ENCODE results near the gene TANC1.

Gene TANC1

DNA sequence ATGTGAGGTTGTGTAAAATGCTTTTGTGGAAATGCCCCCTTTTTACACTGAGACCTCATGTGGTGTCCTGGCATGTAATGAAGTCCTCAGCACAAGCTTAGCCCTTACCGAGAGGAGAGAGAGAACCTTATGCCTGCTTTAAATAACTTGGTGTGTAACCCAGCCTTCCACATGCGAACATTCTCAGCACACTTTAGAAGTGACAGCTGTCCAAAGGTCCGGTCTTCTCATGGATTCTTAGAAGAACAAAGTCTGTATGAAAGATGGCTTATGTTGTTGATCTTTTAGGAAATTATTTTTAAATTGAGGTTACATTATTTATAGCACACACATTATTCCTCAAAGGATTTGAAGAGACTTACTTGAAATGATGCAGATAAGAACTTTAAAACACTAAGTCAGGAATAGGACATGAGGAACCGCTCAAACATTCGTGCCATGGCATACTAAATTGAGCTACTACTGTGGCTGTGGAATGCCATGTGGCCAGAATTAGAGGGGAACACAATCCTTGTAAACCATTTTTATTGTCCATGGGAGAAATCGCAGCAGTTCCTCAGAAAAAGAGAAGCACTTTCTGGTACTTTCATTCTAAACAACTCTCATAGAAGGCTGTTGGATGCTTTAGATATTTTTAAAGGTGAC is 238.4 kb downstream of the TANC1 start:
- DNase-seq, result no peak

DNA sequence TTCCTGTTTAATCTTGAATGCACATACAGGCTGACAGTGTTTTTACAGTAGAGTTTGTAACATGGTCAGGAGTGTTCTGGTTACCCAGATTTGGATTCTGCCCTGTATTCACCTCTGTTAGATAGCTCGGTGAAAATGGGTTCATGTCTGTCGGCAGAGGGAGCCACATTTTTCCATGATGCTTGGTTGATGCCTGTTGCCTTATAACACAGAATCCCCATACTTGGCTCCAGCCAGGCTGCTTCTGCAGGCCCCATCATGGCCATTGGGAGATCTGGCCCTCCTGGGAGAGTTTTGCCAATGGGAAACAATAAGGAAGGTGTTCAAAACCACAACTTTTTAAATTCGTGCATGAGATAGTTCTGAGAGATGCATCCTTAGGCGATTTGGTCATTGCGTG is 240.0 kb downstream of the TANC1 start:
- no peak for DNase-seq

DNA sequence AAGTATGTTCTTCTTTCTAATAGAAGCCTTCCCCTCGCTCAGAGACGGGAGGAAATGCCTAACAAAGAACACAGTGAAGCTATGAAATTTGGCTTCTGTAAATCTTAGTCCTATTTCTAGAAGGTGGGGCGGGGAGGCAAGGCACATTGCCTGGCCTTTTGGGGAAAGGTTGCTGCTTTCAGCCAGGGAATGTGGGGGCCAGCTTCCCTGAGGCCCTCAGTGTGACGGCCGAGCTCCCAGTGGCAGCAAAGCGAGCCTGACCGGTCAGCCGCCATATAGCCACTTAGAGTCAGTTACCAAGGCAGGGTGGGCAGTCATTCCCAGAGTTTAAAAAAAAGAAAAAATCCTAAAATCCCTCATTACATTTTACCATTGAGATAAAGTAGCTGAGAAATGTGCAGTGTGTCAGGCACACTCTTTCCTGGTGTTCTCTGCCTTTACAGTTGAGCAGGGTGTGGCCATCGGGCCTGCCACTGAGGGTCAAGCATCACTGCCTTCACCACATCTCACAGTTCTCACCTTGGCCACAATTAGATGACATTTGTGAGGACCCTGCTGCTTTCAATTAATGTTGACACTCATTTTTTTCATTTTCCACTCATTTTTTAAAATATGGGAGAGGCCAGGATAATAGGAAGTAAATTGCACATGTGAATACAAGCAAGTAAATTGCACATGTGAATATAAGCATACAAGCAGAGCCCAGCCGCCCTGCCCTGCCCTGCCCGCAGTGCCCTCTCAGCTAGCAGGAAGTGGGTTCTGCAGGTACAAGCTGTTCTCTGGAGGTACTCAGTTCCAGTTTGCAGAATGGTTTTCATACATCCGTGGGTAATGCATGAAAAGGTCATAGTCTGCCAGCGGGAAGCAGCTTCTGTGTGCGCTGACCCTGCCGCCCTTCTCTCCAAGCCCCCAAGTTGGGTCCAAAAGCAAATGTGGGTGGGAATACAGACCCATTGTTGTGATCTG is 241.2 kb downstream of the TANC1 start:
- DNase-seq, result no peak

DNA sequence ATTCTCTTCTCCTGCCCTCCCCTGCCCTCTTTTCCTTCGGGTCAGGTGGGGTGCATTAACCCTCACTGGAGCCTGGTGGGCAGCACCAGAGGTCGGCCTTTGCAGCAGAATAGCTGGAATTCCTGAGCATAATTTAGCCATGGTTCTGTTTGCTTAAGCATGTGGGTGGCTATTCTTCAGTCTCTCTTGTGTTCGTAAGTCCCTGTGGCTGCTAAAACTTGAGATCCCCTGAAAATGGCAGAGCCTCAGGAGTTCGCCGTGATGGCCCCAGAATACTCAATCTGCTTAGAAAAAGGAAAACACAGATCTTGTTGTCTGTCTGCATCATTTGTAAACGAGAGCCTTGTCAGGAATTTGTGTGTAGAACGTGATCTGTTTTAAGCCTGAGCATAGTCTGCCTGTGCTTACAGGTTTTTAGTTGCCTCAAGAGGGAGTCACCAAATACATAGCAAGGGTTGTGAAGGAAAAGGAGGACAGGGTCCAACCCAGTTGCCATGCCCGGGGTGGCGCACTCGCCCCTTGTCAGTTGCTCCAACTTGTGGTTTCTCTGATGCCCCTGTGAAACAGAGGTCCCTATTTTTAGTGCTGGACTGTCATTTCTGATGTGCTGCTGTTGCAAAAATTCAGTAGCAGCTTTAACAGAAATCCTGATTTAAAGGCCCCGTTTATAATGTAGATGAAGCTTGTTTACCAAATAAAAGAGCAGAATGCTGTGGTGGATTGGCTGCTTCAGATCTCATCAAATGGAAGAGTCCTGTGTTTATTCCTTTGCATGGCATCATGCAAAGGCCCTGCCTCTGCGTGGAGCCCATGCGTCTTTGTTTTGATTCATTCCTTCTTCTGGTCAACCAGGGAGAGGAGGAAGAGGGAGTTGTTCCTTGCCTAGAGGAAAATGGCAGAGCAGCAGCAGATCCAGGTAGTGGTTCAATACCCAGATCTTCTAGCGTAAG is 243.3 kb downstream of the TANC1 start:
- DNase-seq, result no peak

DNA sequence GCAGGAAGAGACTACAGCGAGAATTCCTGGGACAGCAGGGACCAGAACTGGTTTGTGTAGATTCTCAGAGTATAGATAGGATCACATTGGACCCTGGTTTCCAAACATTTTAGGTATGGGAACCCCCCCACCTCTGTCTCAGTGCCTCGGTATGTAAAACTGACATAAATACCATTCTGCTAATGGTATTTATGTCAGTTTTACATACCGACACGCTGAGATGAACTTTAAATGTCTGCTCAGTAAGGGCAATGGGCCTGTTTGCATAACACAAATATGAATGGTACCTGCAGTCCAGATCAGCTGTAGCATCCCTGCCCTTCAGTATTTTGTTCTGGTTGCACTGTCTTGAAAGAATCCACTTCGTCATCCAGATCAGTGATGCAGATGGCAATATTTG is 244.9 kb downstream of the TANC1 start:
- DNase-seq, result no peak

DNA sequence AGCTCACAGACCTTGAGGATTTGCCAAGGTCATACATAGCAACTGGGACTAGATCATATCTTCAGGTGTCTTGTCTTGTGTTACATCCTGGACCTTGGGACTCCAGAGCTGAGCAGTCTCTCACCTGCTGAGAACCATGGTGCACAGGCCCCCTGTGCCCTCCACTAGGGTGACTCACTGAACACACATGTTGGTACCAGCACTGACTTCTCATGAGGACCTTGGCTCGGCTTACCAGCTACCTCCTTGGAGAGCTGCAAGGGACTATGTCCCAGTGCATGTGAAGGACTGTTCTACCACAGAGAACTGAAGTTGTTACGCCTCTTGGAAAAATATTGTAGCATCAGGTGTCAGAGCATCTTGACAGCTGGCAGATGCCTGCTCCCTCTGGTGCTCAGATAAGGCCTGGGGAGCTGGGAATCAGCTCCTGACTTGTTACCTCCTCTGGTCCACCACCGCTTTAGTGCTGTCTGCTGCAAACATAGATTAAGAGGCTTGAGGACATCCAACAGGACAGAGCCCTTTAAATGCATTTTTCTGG is 246.0 kb downstream of the TANC1 start:
- DNase-seq, result no peak

DNA sequence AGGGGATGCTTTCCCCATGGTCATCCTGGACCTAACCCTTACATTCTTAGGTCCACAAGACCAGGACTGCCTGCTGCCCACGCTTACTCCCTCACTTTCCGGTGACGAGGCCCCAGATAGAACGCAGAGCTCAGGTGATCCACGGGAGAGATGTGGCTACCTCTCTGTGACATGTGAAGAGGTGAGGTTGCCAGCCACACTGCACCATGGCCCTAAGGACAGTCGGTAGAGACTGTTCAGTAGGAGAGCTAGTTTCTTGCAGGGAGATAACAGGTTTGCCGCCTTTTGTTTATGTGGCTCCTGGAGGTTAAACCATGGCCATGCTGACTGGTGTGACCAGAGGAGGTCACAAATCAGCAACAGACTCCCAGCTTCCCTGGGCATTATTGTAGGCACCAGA is 246.7 kb downstream of the TANC1 start:
- DNase-seq, result no peak

DNA sequence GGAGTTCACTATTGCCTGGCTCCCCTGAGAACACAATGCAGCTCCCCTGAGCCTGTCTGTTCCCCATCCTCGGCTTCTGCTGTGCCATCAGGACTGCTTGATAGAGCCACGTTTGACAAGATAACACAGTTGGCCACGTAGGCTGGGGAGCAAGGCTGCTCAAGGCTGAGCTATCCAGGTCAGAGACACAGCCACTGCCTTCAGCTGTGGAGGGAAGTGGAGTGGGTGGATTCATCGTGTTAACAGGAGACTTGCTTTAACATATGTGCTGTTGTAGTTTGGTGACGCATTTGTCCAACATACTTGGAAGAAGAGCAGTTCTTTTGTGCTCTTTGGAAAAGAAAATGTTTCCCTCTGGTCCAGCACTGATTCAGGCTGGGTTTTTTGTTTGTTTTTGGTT is 249.2 kb downstream of the TANC1 start:
- no peak for DNase-seq

DNA sequence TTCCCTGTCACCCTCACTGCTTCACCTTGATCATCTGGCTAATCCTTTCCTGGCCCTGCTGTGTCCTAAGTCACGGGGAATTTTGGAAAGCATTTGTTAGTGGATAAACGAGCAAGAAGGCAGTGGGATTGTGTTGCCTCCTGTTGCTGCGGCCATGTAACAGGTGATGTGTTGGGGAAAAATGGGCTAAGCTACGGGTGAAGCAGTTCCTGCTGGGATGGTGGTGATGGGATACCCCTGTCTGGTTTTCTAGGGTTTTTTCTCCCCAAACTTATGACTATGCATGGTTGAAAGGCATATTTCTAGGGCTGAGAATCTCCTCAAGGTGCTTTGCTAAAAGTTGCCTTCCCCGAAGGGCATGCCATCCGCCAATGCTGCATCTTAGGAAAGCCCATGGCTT is 249.9 kb downstream of the TANC1 start:
- DNase-seq, result no peak

DNA sequence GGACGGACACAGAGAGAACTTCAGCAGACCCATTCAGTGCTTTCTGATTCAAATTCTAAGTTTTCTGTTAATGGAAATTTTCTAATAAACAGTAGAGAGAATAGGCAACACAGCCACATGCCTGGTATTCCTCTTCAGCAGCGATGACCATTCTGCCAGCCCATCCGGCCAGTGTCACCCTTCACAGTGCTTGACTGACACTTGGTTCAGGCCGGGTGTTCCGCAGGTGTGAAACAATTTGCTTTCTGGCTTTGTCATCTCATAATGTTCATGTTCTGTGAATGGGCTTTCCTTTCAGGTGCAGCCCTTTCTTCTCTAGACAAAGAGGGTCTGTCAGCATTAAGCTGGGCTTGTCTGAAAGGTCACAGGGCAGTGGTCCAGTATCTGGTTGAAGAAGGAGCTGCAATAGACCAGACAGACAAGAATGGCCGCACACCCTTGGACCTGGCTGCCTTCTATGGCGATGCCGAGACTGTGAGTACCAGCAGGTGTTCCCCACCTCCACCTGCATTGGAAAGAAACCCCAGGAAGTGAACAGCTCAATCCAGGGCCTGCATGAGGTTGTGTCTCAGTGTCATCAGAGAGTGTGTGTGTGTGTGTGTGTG is 251.1 kb downstream of the TANC1 start:
- DNase-seq, result no peak

DNA sequence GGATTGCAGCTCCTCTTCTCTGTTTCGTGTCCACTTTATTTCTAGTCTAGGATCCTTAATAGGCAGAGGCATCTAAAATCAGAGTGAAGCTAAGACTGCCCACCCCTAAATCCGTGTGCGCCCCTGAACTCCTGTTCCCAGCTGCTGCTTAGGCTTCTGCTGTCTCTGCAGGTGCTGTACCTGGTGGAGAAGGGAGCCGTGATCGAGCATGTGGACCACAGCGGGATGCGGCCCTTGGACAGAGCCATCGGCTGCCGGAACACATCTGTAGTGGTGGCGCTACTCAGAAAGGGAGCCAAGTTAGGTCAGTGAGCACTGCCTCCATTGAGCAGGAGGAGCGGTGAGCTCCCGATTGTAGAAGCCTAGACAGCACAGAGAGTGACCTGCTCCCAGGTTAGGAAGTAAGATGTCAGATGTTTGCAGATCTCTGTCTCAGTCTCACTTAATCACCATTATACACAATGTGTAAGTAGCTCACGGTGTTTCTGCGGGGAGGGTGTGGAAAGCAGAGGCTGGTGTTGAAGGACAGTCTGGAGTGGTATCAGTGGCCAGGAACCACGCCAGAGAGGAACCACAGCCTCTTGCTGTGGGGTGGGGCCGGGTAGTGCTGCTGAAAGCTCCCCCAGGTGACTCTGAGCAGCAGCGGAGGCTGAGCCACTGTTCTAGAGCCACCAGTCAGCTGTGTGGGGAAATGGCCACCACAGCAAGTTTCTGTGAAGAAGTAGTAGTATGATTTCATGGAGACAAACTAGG is 255.8 kb downstream of the TANC1 start:
- DNase-seq, result no peak

DNA sequence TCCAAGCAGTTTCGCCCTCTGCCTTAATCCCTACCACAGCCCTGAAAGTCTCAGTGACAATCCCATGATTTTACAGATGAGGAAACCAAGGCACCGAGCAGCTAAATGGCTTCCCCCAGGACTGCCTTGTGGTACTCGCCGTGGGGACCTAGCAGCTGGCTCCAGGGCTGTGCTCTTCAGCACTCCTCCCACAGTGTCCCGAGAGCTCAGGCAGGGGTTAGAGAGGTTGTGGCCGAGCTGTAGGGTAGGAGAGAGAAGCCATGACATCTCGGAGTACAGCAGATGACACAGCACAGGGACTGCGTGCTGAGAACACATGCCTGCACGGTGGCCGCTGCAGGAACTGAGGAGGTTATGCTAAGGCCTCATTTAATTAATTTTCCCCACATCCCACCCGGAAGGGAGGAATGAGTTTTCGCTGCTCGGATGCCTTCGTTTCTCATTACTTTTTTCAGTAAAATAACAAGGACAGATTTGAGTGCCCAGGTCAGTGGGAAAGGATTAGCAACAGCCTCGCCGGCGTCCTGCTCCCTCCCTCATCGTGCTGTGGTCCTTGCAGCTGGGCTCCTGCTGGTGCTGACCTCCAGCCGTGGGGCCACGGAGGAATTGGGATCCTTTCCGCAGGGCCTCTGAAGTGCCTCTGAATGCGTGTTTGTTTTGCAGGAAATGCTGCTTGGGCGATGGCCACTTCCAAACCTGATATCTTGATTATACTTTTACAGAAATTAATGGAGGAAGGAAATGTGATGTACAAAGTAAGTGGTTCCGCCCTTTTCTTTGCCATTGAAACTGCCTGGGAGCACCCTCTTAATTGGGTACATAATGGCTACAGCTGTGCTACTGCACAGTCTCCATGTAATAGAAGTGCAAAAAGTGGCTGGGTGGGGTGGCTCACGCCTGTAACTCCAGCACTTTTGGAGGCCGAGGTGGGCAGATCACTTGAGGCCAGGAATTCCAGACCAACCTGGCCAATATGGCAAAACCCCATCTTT is 256.9 kb downstream of the TANC1 start:
- no peak for DNase-seq

DNA sequence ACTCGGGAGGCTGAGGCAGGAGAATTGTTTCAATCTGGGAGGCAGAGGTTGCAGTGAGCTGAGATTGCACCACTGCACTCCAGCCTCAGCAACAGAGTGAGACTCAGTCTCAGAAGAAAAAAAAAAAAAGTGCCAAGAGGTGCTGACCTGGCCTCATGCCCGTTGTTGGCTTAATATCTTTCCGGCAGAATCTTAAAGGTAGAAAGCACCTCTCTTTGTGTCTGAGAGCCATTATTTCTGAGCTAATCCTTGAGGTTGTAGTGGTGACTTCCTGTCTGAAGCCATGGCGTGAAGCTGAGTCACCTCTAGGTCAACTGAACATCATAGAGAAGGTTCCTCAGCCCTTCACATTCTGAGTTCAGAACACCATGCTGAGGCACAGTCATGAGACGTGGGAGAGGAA is 257.6 kb downstream of the TANC1 start:
- DNase-seq, result no peak

DNA sequence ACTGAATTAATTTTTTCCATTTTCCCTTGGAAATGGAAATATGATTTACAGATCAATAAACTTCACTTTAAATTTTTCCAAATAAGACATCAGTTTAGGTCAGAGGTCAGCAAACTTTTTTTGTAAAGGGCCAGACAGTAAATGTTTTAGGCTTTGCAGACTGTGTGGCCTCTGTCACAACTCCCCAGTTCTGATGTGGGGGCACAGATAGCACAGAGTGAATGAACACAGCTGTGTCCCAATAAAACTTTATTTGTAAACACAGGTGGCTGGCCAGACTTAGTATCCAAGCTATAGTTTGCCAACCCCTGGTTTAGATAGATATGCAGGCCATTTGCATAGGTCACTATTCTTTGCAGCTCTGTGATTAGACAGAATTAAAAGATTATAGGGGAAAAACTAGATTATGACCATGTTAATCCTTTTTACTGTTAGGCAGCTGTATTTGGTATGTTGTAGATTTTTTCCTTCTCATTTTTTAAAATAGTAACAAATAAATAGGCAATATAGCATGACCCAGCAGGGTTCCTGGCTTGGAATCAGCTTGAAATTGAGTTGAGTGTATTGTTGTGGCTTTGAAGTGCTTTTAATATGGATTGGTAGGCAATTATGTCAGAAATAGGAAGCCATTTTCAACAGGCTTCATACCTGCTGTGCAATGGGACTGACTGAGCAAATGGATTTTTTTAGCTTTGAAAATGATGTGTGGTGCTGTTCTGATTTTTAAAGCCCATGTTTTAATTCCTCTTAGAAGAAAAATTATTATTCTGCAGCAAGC is 258.4 kb downstream of the TANC1 start:
- no peak for DNase-seq

DNA sequence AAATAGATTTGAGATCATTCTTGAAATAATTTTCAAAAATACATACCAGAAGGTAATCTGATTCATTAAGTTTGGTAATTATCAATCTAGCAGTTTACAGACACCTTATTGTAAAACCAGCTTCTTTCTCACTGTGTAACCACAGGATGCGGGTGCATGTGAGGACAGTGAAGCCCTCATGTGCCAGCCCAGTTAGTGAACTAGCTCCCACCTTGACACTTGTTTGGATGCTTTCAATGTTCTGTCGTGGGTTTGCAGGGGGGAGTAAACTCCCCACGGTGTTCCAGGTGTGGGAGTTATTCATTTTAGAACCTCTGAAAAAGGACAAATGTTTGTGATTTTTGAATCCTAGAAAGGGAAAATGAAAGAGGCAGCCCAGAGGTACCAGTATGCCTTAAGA is 259.0 kb downstream of the TANC1 start:
- no peak for DNase-seq

DNA sequence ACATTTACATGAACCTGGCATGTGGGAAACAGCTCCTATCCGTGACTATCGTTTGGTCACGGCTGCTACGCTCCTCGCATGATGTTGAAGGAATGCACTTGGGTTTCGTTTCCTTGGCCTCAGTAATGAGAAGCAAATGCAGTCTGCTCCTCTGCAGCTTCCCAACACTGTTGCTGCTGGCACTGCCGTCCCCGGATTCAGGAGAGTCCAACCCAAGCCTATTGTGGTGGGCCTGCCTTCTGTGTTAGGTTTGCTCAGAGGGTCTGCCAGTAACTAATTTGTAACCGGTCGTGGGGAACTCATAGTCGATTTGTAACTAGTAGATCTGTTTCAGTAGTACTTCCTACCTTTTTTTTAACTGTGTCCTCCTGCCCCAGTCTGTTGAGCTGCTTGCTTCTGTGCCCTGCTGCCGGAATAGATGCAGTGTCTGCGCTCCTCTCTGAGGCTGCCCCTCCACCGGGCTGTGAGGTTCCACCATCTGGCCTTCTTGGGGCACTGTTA is 259.7 kb downstream of the TANC1 start:
- DNase-seq, result peak; percentile 74

DNA sequence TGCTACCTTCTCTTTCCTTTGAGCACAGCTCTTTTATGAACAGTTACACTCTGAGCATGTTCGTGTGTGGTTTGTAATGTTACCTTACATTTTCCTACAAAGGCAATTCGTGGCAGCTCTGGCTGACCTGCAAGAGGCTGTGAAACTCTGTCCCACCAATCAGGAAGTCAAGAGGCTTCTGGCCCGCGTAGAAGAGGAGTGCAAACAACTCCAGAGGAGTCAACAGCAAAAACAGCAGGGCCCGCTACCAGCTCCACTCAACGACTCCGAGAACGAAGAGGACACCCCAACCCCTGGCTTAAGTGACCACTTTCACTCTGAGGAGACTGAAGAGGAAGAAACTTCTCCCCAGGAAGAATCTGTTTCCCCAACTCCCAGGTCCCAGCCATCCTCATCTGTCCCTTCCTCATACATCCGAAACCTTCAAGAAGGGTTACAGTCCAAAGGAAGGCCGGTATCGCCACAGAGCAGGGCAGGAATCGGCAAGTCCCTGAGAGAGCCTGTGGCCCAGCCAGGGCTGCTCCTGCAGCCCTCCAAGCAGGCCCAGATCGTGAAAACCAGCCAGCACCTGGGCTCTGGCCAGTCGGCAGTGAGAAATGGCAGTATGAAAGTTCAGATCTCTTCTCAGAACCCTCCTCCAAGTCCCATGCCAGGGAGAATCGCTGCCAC is 261.2 kb downstream of the TANC1 start:
- no peak for DNase-seq

DNA sequence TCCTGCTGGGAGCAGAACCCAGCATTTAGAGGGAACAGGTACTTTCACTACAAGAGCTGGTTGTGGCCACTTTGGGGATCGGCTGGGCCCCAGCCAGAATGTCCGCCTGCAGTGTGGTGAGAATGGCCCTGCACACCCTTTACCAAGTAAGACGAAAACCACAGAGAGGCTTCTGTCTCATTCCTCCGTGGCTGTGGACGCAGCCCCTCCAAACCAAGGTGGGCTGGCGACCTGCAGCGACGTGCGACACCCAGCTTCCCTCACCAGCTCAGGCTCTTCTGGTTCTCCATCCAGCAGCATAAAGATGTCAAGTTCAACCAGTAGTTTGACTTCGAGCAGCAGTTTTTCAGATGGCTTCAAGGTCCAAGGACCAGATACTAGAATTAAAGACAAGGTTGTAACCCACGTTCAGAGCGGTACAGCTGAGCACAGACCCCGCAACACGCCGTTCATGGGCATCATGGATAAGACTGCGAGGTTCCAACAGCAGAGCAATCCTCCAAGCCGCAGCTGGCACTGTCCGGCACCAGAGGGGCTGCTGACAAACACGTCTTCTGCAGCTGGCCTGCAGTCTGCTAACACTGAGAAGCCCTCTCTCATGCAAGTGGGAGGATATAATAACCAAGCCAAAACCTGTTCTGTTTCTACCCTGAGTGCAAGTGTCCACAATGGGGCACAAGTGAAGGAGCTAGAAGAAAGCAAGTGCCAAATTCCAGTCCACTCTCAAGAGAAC is 261.9 kb downstream of the TANC1 start:
- no peak for DNase-seq
